ENCODE data around the gene XPO6.

Gene XPO6

GRCh38 chr16:28089992-28090365 lies 121.8 kb downstream of the XPO6 start:
- CTCF ChIA-PET: interaction anchor here (1.3 kb wide), 1 partner anchor 9 kb away, joined by 3 read pairs; no protein-coding TSS in a partner anchor
- POLR2A ChIA-PET: interaction anchor here (0.5 to 0.6 kb wide), 2 partner anchors 9 to 24 kb away, joined by 3 read pairs; no protein-coding TSS in a partner anchor

GRCh38 chr16:28089205-28089991 lies 122.4 kb downstream of the XPO6 start:
- CTCF ChIA-PET: interaction anchor here (1.3 kb wide), 1 partner anchor 9 kb away, joined by 3 read pairs; no protein-coding TSS in a partner anchor
- POLR2A ChIA-PET: interaction anchor here (0.5 to 0.6 kb wide), 2 partner anchors 10 to 25 kb away, joined by 3 read pairs; no protein-coding TSS in a partner anchor
- TF ChIP-seq ZNF239 (tag by site-specific recombination; IDR thresholded peaks at IDR 0.05): 0 out of 2 replicates have a peak, but pooled peaks have one; percentile 17
- TF ChIP-seq ZBTB26 (tag by site-specific recombination; optimal IDR thresholded peaks at IDR 0.05): no peak
- TF ChIP-seq ZFHX2 (tag by site-specific recombination; conservative IDR thresholded peaks at IDR 0.05): peak; percentile 94
- TF ChIP-seq, protein P1, sequence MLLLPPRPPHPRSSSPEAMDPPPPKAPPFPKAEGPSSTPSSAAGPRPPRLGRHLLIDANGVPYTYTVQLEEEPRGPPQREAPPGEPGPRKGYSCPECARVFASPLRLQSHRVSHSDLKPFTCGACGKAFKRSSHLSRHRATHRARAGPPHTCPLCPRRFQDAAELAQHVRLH (tag by site-specific recombination; IDR thresholded peaks at IDR 0.05): no peak
- TF ChIP-seq ZNF529 (tag by site-specific recombination; IDR thresholded peaks at IDR 0.05; ENCODE audit: insufficient replicate concordance): no peak
- no peak for TF ChIP-seq ZNF660 (tag by site-specific recombination; IDR thresholded peaks at IDR 0.05)
- TF ChIP-seq ZNF704 (tag by site-specific recombination; IDR thresholded peaks at IDR 0.05): peak; percentile 18; the same call in 1 of the 2 replicates
- TF ChIP-seq ZNF37A (tag by site-specific recombination; IDR thresholded peaks at IDR 0.05): no peak
- TF ChIP-seq ZNF707 (tag by site-specific recombination; IDR thresholded peaks at IDR 0.05): no peak
- no peak for TF ChIP-seq ZNF24 (tag by site-specific recombination; IDR thresholded peaks at IDR 0.05)
- TF ChIP-seq YY2 (tag by site-specific recombination; IDR thresholded peaks at IDR 0.05): no peak
- no peak for TF ChIP-seq ZNF19 (tag by site-specific recombination; IDR thresholded peaks at IDR 0.05; ENCODE audit: low read depth)
- no peak for TF ChIP-seq ZNF571 (tag by site-specific recombination; IDR thresholded peaks at IDR 0.05)
- TF ChIP-seq, protein P2, sequence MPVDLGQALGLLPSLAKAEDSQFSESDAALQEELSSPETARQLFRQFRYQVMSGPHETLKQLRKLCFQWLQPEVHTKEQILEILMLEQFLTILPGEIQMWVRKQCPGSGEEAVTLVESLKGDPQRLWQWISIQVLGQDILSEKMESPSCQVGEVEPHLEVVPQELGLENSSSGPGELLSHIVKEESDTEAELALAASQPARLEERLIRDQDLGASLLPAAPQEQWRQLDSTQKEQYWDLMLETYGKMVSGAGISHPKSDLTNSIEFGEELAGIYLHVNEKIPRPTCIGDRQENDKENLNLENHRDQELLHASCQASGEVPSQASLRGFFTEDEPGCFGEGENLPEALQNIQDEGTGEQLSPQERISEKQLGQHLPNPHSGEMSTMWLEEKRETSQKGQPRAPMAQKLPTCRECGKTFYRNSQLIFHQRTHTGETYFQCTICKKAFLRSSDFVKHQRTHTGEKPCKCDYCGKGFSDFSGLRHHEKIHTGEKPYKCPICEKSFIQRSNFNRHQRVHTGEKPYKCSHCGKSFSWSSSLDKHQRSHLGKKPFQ (tag by site-specific recombination; IDR thresholded peaks at IDR 0.05): peak; percentile 91
- TF ChIP-seq KLF8 (tag by site-specific recombination; IDR thresholded peaks at IDR 0.05): peak; percentile 63; the same call in 1 of the 2 replicates
- TF ChIP-seq HOXD13 (CRISPR knock-in tag; IDR thresholded peaks at IDR 0.05; ENCODE audit: borderline replicate concordance): no peak

More at GRCh38 chr16:28089992-28090365, 121.8 kb downstream of the XPO6 start:
- H3K27ac ChIP-seq (ENCODE audit: extremely low read depth, low read depth, low read length): no peak overlapping the region
- no peaks in the 10 kb centered on the region for H3K4me1 ChIP-seq (ENCODE audit: control insufficient read depth, insufficient read depth, low read length)
- no peak overlapping the region for H3K4me3 ChIP-seq (ENCODE audit: low read depth, low read length)
- no peaks in the 10 kb centered on the region for H3K9me3 ChIP-seq (ENCODE audit: control insufficient read depth, insufficient read depth, low read depth, low read length)
- no peaks in the 10 kb centered on the region; a peak in 1 of 3 replicates for H3K36me3 ChIP-seq (ENCODE audit: control insufficient read depth in 2 of 2, insufficient read depth in 1 of 2, low read length in 2 of 2)
- TF ChIP-seq ZNF24 (tag by site-specific recombination; IDR thresholded peaks at IDR 0.05): no peak
- TF ChIP-seq ZNF707 (tag by site-specific recombination; IDR thresholded peaks at IDR 0.05): no peak
- no peak for TF ChIP-seq ZXDB (tag by site-specific recombination; IDR thresholded peaks at IDR 0.05)
- no peak for TF ChIP-seq OSR2 (tag by site-specific recombination; IDR thresholded peaks at IDR 0.05)
- TF ChIP-seq IKZF3 (tag by site-specific recombination; IDR thresholded peaks at IDR 0.05): no peak
- no peak for TF ChIP-seq ZNF664 (tag by site-specific recombination; IDR thresholded peaks at IDR 0.05)
- TF ChIP-seq ZNF23 (tag by site-specific recombination; IDR thresholded peaks at IDR 0.05; ENCODE audit: borderline replicate concordance): no peak
- TF ChIP-seq, protein P3, sequence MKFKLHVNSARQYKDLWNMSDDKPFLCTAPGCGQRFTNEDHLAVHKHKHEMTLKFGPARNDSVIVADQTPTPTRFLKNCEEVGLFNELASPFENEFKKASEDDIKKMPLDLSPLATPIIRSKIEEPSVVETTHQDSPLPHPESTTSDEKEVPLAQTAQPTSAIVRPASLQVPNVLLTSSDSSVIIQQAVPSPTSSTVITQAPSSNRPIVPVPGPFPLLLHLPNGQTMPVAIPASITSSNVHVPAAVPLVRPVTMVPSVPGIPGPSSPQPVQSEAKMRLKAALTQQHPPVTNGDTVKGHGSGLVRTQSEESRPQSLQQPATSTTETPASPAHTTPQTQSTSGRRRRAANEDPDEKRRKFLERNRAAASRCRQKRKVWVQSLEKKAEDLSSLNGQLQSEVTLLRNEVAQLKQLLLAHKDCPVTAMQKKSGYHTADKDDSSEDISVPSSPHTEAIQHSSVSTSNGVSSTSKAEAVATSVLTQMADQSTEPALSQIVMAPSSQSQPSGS (tag by site-specific recombination; IDR thresholded peaks at IDR 0.05; ENCODE audit: low read depth): no peak
- no peak for TF ChIP-seq ZNF677 (tag by site-specific recombination; IDR thresholded peaks at IDR 0.05)
- TF ChIP-seq, protein P4, sequence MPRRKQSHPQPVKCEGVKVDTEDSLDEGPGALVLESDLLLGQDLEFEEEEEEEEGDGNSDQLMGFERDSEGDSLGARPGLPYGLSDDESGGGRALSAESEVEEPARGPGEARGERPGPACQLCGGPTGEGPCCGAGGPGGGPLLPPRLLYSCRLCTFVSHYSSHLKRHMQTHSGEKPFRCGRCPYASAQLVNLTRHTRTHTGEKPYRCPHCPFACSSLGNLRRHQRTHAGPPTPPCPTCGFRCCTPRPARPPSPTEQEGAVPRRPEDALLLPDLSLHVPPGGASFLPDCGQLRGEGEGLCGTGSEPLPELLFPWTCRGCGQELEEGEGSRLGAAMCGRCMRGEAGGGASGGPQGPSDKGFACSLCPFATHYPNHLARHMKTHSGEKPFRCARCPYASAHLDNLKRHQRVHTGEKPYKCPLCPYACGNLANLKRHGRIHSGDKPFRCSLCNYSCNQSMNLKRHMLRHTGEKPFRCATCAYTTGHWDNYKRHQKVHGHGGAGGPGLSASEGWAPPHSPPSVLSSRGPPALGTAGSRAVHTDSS (tag by site-specific recombination; IDR thresholded peaks at IDR 0.05): no peak
- no peak for TF ChIP-seq ZNF670 (tag by site-specific recombination; IDR thresholded peaks at IDR 0.05; ENCODE audit: low read depth)
- TF ChIP-seq ZNF311 (tag by site-specific recombination; IDR thresholded peaks at IDR 0.05; ENCODE audit: borderline replicate concordance): no peak
- TF ChIP-seq ZNF433 (tag by site-specific recombination; IDR thresholded peaks at IDR 0.05; ENCODE audit: low read depth): no peak
- TF ChIP-seq ZNF623 (tag by site-specific recombination; IDR thresholded peaks at IDR 0.05): no peak
- TF ChIP-seq ZNF785 (tag by site-specific recombination; IDR thresholded peaks at IDR 0.05): no peak
- no peak for TF ChIP-seq ZNF133 (tag by site-specific recombination; IDR thresholded peaks at IDR 0.05)
- no peak for TF ChIP-seq ZNF248 (tag by site-specific recombination; IDR thresholded peaks at IDR 0.05)

More at GRCh38 chr16:28089205-28089991, 122.4 kb downstream of the XPO6 start:
- Histone ChIP-seq H3K27ac (ENCODE audit: extremely low read depth, low read depth, low read length) (no peak overlapping the region), H3K4me1 (ENCODE audit: control insufficient read depth, insufficient read depth, low read length) (no peaks in the 10 kb centered on the region), H3K36me3 (ENCODE audit: control insufficient read depth in 2 of 2, insufficient read depth in 1 of 2, low read length in 2 of 2) (no peaks in the 10 kb centered on the region; a peak in 1 of 3 replicates), H3K4me3 (ENCODE audit: low read depth, low read length) (no peak overlapping the region), H3K9me3 (ENCODE audit: control insufficient read depth, insufficient read depth, low read depth, low read length) (no peaks in the 10 kb centered on the region)

Data from HEK293 (cell line).